KMS-11 (cell line): ENCODE data around the gene ADGRA3.

Experiments used
- H2AFZ ChIP-seq: fragments of 200-600 bp; sonication (generic); 2 replicates; pipeline ENCODE4 v1.6.1; 2016; ENCODE audit warnings: antibody characterized with exemption, mixed run types, low read depth
- H3K27ac ChIP-seq: fragments of 200-600 bp; sonication (generic); 2 replicates; pipeline ENCODE4 v1.6.1; 2016; ENCODE audit warnings: mild to moderate bottlenecking, mixed run types
- H3K27me3 ChIP-seq: fragments of 200-600 bp; sonication (generic); 2 replicates; pipeline ENCODE4 v1.6.1; 2017; ENCODE audit warnings: mild to moderate bottlenecking, low read depth, mixed run types, moderate library complexity; ENCODE audit not compliant: insufficient read depth
- H3K36me3 ChIP-seq: fragments of 200-600 bp; sonication (generic); 2 replicates; pipeline ENCODE4 v1.6.1; 2017; ENCODE audit warnings: mild to moderate bottlenecking, mixed run types; ENCODE audit not compliant: insufficient read depth
- H3K4me1 ChIP-seq: fragments of 200-600 bp; sonication (generic); 2 replicates; pipeline ENCODE4 v1.6.1; 2016; ENCODE audit warnings: mild to moderate bottlenecking, low read depth, mixed run types; ENCODE audit not compliant: poor library complexity, severe bottlenecking
- H3K4me2 ChIP-seq: fragments of 200-600 bp; sonication (generic); 2 replicates; pipeline ENCODE4 v1.7.0; 2016; ENCODE audit warnings: mild to moderate bottlenecking, mixed run types
- H3K4me3 ChIP-seq: fragments of 200-600 bp; sonication (generic); IDR thresholded peaks from 2 replicates; pipeline ENCODE4 v1.6.1; 2017; ENCODE audit warnings: low read depth, low read length, mixed read lengths; ENCODE audit not compliant: insufficient read depth
- H3K79me2 ChIP-seq: fragments of 200-600 bp; sonication (generic); 2 replicates; pipeline ENCODE4 v1.6.1; 2016; ENCODE audit warnings: low read depth, mixed run types; ENCODE audit not compliant: insufficient read depth
- H3K9ac ChIP-seq: fragments of 200-600 bp; sonication (generic); 2 replicates; pipeline ENCODE4 v1.6.1; 2016; ENCODE audit warnings: mild to moderate bottlenecking, mixed run types
- H4K20me1 ChIP-seq: fragments of 200-600 bp; sonication (generic); 2 replicates; pipeline ENCODE4 v1.6.1; 2016; ENCODE audit warnings: mild to moderate bottlenecking, mixed run types; ENCODE audit not compliant: insufficient read depth
- CTCF ChIP-seq: fragments of 200-600 bp; sonication (generic); conservative IDR thresholded peaks from 2 replicates; pipeline ENCODE4 v1.6.1; 2017; ENCODE audit warnings: low read depth, mild to moderate bottlenecking, antibody characterized with exemption, low read length, moderate library complexity, mixed read lengths

Gene ADGRA3

GRCh38 chr4:22471999-22472461 is 43.8 kb downstream of the ADGRA3 start:
- H3K4me2 ChIP-seq = no peak overlapping the region
- H3K9ac ChIP-seq = no peak overlapping the region
- H2AFZ ChIP-seq = no peak overlapping the region
- no peaks in the 10 kb centered on the region for H3K27me3 ChIP-seq
- H3K79me2 ChIP-seq = no peaks in the 10 kb centered on the region
- H3K4me1 ChIP-seq = no peaks in the 10 kb centered on the region
- H3K27ac ChIP-seq = no peak overlapping the region
- H4K20me1 ChIP-seq = no peaks in the 10 kb centered on the region
- H3K4me3 ChIP-seq = no peak overlapping the region
- TF ChIP-seq CTCF = no peak
- H3K36me3 ChIP-seq = no peaks in the 10 kb centered on the region

GRCh38 chr4:22471419-22471818 is 44.4 kb downstream of the ADGRA3 start:
- Histone ChIP-seq H3K27me3 (no peaks in the 10 kb centered on the region), H3K4me3 (no peak overlapping the region), H3K36me3 (no peaks in the 10 kb centered on the region), H3K79me2 (no peaks in the 10 kb centered on the region), H3K4me1 (no peaks in the 10 kb centered on the region), H2AFZ (no peak overlapping the region), H3K4me2 (no peak overlapping the region), H3K9ac (no peak overlapping the region), H4K20me1 (no peaks in the 10 kb centered on the region), H3K27ac (no peak overlapping the region)
- TF ChIP-seq CTCF = no peak

- H3K27me3 ChIP-seq = no peaks in the 10 kb centered on the region
- H4K20me1 ChIP-seq = no peaks in the 10 kb centered on the region
- H3K9ac ChIP-seq = no peak overlapping the region
- H3K27ac ChIP-seq = no peak overlapping the region
- no peak overlapping the region for H2AFZ ChIP-seq
- H3K36me3 ChIP-seq = no peaks in the 10 kb centered on the region
- no peaks in the 10 kb centered on the region for H3K4me1 ChIP-seq
- H3K4me3 ChIP-seq = no peak overlapping the region
- no peak for TF ChIP-seq CTCF
- no peak overlapping the region for H3K4me2 ChIP-seq
- H3K79me2 ChIP-seq = no peaks in the 10 kb centered on the region
Measured at GRCh38 chr4:22466581-22466980, 49.3 kb downstream of the ADGRA3 start.

- no peak overlapping the region for H3K4me3 ChIP-seq
- no peaks in the 10 kb centered on the region for H3K4me1 ChIP-seq
- no peak overlapping the region for H3K9ac ChIP-seq
- no peak overlapping the region for H3K4me2 ChIP-seq
- no peak for TF ChIP-seq CTCF
- no peaks in the 10 kb centered on the region for H4K20me1 ChIP-seq
- no peaks in the 10 kb centered on the region for H3K27me3 ChIP-seq
- H3K36me3 ChIP-seq = no peaks in the 10 kb centered on the region
- H3K27ac ChIP-seq = no peak overlapping the region
- no peaks in the 10 kb centered on the region for H3K79me2 ChIP-seq
- no peak overlapping the region for H2AFZ ChIP-seq
Measured at GRCh38 chr4:22465996-22466395, 49.9 kb downstream of the ADGRA3 start.
